Posterior cingulate gyrus (tissue), 11 donors: Measurements from ENCODE around the gene CREB3L4.

Experiments used
- DNase-seq, 10 donors: peaks; one replicate each; pipeline versions ENCODE4 v3.0.0 to v3.0.0-alpha.2; 2020 to 2021; ENCODE audit warnings: mixed read lengths in 3 of 10
- intact Hi-C: fragments of 100-400 bp; cut with DNase I; formaldehyde crosslinking; loops from one replicate; pipeline ENCODE4 v1.15.1; 2023

CREB3L4 gene

GRCh38 chr1:153967107-153967999 lies at the start of gene CREB3L4:
CREB3L4 (plus strand) TSS chr1:153967902; CDS start chr1:153968526, 624 bp downstream.
- peak; percentile 82 to 99 (median 90) for DNase-seq
- intact Hi-C loops: no loop called here

GRCh38 chr1:153919876-153920852 lies 47.5 kb upstream of the CREB3L4 start:
- intact Hi-C loops: no loop called here
- peak in 1 of 10 donors; percentile 41 for DNase-seq

- intact Hi-C loops: no loop called here
- DNase-seq: no peak
Measured at GRCh38 chr1:153921080-153921802, 46.5 kb upstream of the CREB3L4 start.

GRCh38 chr1:153921803-153922075 lies 46.0 kb upstream of the CREB3L4 start:
- DNase-seq: peak in 1 of 10 donors; percentile 41
- intact Hi-C loops: loop anchor here (2.0 kb wide), 1 partner anchor 41 kb away; no protein-coding TSS in a partner anchor

- peak in 5 of 10 donors; percentile 28 to 80 (median 41) for DNase-seq
- intact Hi-C loops: loop anchor here (2.0 kb wide), 1 partner anchor 42 kb away; no protein-coding TSS in a partner anchor
Measured at GRCh38 chr1:153922076-153922971, 45.4 kb upstream of the CREB3L4 start.

GRCh38 chr1:153922972-153923925 lies 44.5 kb upstream of the CREB3L4 start, which contains the start of gene GATAD2B:
GATAD2B (minus strand) TSS chr1:153922972; CDS start chr1:153828347, 94,625 bp downstream.
- intact Hi-C loops: loop anchor here (2.0 kb wide), 1 partner anchor 42 kb away; no protein-coding TSS in a partner anchor
- peak; percentile 97 to 100 (median 99) for DNase-seq

- intact Hi-C loops: no loop called here
Measured at GRCh38 chr1:153926405-153926804, 41.3 kb upstream of the CREB3L4 start.

GRCh38 chr1:153928245-153928644 lies 39.5 kb upstream of the CREB3L4 start:
- no peak for DNase-seq
- intact Hi-C loops: no loop called here

More at GRCh38 chr1:153926405-153926804, 41.3 kb upstream of the CREB3L4 start:
- peak in 2 of 10 donors; percentile 23 to 68 for DNase-seq

GRCh38 chr1:153928791-153929341 lies 38.8 kb upstream of the CREB3L4 start:
- peak in 9 of 10 donors; percentile 53 to 96 (median 67) for DNase-seq
- intact Hi-C loops: no loop called here

GRCh38 chr1:153929426-153929825 lies 38.3 kb upstream of the CREB3L4 start:
- DNase-seq: peak in 1 of 10 donors; percentile 55
- intact Hi-C loops: no loop called here

- intact Hi-C loops: no loop called here
- DNase-seq: peak in 2 of 10 donors; percentile 34 to 55
Measured at GRCh38 chr1:153929981-153930948, 37.4 kb upstream of the CREB3L4 start.

- intact Hi-C loops: no loop called here
- peak in 1 of 10 donors; percentile 62 for DNase-seq
Measured at GRCh38 chr1:153932156-153933131, 35.3 kb upstream of the CREB3L4 start.

GRCh38 chr1:153933430-153933829 lies 34.3 kb upstream of the CREB3L4 start:
- intact Hi-C loops: no loop called here
- DNase-seq: peak in 1 of 10 donors; percentile 79

GRCh38 chr1:153933955-153934354 lies 33.7 kb upstream of the CREB3L4 start:
- peak in 1 of 10 donors; percentile 52 for DNase-seq
- intact Hi-C loops: no loop called here

- DNase-seq: peak in 1 of 10 donors; percentile 77
- intact Hi-C loops: no loop called here
Measured at GRCh38 chr1:153934746-153935145, 33.0 kb upstream of the CREB3L4 start.
